HUES6 (cell line): Measurements from ENCODE around the gene RREB1.

ENCODE experiments used
- H3K27ac ChIP-seq: 2 replicates; pipeline ENCODE4 v1.7.0; 2013; ENCODE audit warnings: low read depth, mild to moderate bottlenecking, low read length, inconsistent platforms
- H3K27me3 ChIP-seq: 2 replicates; pipeline ENCODE4 v1.6.1; 2013; ENCODE audit warnings: low read length; ENCODE audit not compliant: control insufficient read depth, insufficient read depth
- H3K36me3 ChIP-seq: 2 replicates; pipeline ENCODE4 v1.6.1; 2013; ENCODE audit warnings: low read length; ENCODE audit not compliant: control insufficient read depth, insufficient read depth
- H3K4me1 ChIP-seq: 2 replicates; pipeline ENCODE4 v1.6.1; 2013; ENCODE audit warnings: low read length; ENCODE audit not compliant: control insufficient read depth, insufficient read depth
- H3K4me3 ChIP-seq: 2 replicates; pipeline ENCODE4 v1.5.1; 2013; ENCODE audit warnings: low read depth, low read length
- H3K9ac ChIP-seq: one replicate; pipeline ENCODE4 v1.6.1; 2013; ENCODE audit warnings: mild to moderate bottlenecking, low read length
- H3K9me3 ChIP-seq: 2 replicates; pipeline ENCODE4 v1.6.1; 2013; ENCODE audit warnings: low read depth, low read length; ENCODE audit not compliant: control insufficient read depth, insufficient read depth

The RREB1 gene

GRCh38 chr6:7100753-7101081 is 7.0 kb upstream of the RREB1 start:
- Histone ChIP-seq H3K4me3 (no peak overlapping the region), H3K27ac (no peak overlapping the region), H3K9ac (no peak overlapping the region), H3K4me1 (peaks cover 11% of the 10 kb centered on the region), H3K27me3 (no peaks in the 10 kb centered on the region), H3K36me3 (no peaks in the 10 kb centered on the region), H3K9me3 (no peaks in the 10 kb centered on the region)

- Histone ChIP-seq H3K4me1 (peaks cover 16% of the 10 kb centered on the region), H3K9ac (no peak overlapping the region), H3K9me3 (no peaks in the 10 kb centered on the region), H3K27ac (no peak overlapping the region), H3K4me3 (no peak overlapping the region), H3K27me3 (no peaks in the 10 kb centered on the region), H3K36me3 (no peaks in the 10 kb centered on the region)
Observed at GRCh38 chr6:7101290-7101689, 6.5 kb upstream of the RREB1 start.

GRCh38 chr6:7104752-7105151 is 3.0 kb upstream of the RREB1 start:
- H3K4me3 ChIP-seq = no peak overlapping the region
- no peak overlapping the region for H3K27ac ChIP-seq
- H3K9ac ChIP-seq = no peak overlapping the region
- no peaks in the 10 kb centered on the region; the same call in 1 of the 2 replicates for H3K27me3 ChIP-seq
- peaks cover 20% of the 10 kb centered on the region for H3K4me1 ChIP-seq
- no peaks in the 10 kb centered on the region for H3K9me3 ChIP-seq
- H3K36me3 ChIP-seq = no peaks in the 10 kb centered on the region

GRCh38 chr6:7106215-7106751 is 1.5 kb upstream of the RREB1 start:
- H3K27me3 ChIP-seq = no peaks in the 10 kb centered on the region; the same call in 1 of the 2 replicates
- peak overlapping the region; percentile 97 for H3K4me3 ChIP-seq
- H3K27ac ChIP-seq = no peak overlapping the region; the same call in 1 of the 2 replicates
- no peaks in the 10 kb centered on the region for H3K36me3 ChIP-seq
- H3K9me3 ChIP-seq = no peaks in the 10 kb centered on the region
- H3K9ac ChIP-seq = peak overlapping the region; percentile 39
- H3K4me1 ChIP-seq = peaks cover 24% of the 10 kb centered on the region

GRCh38 chr6:7106752-7107577 is 796 bp upstream of the RREB1 start:
- H3K9me3 ChIP-seq = no peaks in the 10 kb centered on the region
- peak overlapping the region; percentile 86; the same call in 1 of the 2 replicates for H3K27ac ChIP-seq
- no peaks in the 10 kb centered on the region for H3K36me3 ChIP-seq
- no peaks in the 10 kb centered on the region; the same call in 1 of the 2 replicates for H3K27me3 ChIP-seq
- H3K9ac ChIP-seq = peak overlapping the region; percentile 98
- H3K4me1 ChIP-seq = peaks cover 29% of the 10 kb centered on the region
- peak overlapping the region; percentile 97 for H3K4me3 ChIP-seq

- Histone ChIP-seq H3K9me3 (no peaks in the 10 kb centered on the region), H3K9ac (peak overlapping the region; percentile 98), H3K36me3 (no peaks in the 10 kb centered on the region), H3K4me3 (peak overlapping the region; percentile 97), H3K4me1 (peaks cover 43% of the 10 kb centered on the region), H3K27me3 (peaks cover 4% of the 10 kb centered on the region; the same call in 1 of the 2 replicates), H3K27ac (peak overlapping the region; percentile 86; the same call in 1 of the 2 replicates)
Observed at GRCh38 chr6:7108196-7108963, 619 bp downstream of the RREB1 start.

GRCh38 chr6:7108964-7109836 is 1.4 kb downstream of the RREB1 start:
- Histone ChIP-seq H3K4me1 (peaks cover 51% of the 10 kb centered on the region), H3K9me3 (no peaks in the 10 kb centered on the region)

GRCh38 chr6:7110092-7110792 is 2.5 kb downstream of the RREB1 start:
- Histone ChIP-seq H3K27me3 (peaks cover 4% of the 10 kb centered on the region; the same call in 1 of the 2 replicates), H3K27ac (no peak overlapping the region), H3K9me3 (no peaks in the 10 kb centered on the region), H3K36me3 (no peaks in the 10 kb centered on the region), H3K4me1 (peaks cover 62% of the 10 kb centered on the region), H3K4me3 (peak overlapping the region; percentile 97), H3K9ac (no peak overlapping the region)

More at GRCh38 chr6:7108964-7109836, 1.4 kb downstream of the RREB1 start:
- Histone ChIP-seq H3K4me3 (peak overlapping the region; percentile 97), H3K9ac (peak overlapping the region; percentile 98), H3K36me3 (no peaks in the 10 kb centered on the region), H3K27me3 (peaks cover 4% of the 10 kb centered on the region; the same call in 1 of the 2 replicates), H3K27ac (no peak overlapping the region; the same call in 1 of the 2 replicates)

GRCh38 chr6:7111095-7111690 is 3.4 kb downstream of the RREB1 start:
- Histone ChIP-seq H3K9me3 (no peaks in the 10 kb centered on the region), H3K27me3 (peaks cover 4% of the 10 kb centered on the region; the same call in 1 of the 2 replicates), H3K36me3 (no peaks in the 10 kb centered on the region), H3K4me1 (peaks cover 67% of the 10 kb centered on the region), H3K9ac (no peak overlapping the region), H3K27ac (no peak overlapping the region), H3K4me3 (peak overlapping the region; percentile 26; the same call in 1 of the 2 replicates)
